GM12891 (cell line): ENCODE results near the gene FAM20A.

ENCODE experiments used
- POLR2A ChIP-seq: IDR thresholded peaks from 2 replicates; pipeline ENCODE4 v1.6.1; 2011; ENCODE audit warnings: low read depth, low read length, control low read depth
- POLR2AphosphoS5 ChIP-seq: IDR thresholded peaks from 2 replicates; pipeline ENCODE4 v1.6.1; 2011; ENCODE audit warnings: low read depth, low read length, control low read depth
- POU2F2 ChIP-seq: IDR thresholded peaks from 2 replicates; pipeline ENCODE4 v1.6.1; 2011; ENCODE audit warnings: low read depth, mild to moderate bottlenecking, control low read depth, low read length, moderate library complexity
- SPI1 ChIP-seq: IDR thresholded peaks from 2 replicates; pipeline ENCODE4 v1.6.1; 2011; ENCODE audit warnings: low read depth, low read length, control low read depth
- TAF1 ChIP-seq: IDR thresholded peaks from 2 replicates; pipeline ENCODE4 v1.6.1; 2011; ENCODE audit warnings: low read depth, low read length, control low read depth

DNA sequence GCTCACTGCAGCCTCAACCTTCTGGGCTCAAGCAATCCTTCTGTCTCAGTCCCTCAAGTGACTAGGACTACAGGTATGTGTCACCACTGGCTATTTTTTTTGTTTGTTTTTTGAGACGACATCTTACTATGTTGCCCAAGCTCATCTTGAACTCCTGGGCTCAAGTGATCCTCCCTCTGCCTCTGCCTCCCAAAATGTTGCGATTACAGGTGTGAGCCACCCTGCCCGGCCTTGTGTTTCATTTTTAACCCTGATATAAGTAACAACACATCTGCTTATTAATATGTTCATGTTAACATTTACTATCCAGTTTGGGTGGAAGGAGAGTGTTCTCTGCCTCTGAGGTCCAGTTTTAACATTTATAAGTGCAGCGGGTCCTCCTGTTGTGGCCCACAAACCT is 3.1 kb downstream of the FAM20A start:
- TF ChIP-seq POLR2AphosphoS5 (no peak), POLR2A (no peak), TAF1 (no peak), SPI1 (no peak), POU2F2 (no peak)
